Fibroblast of skin of right biceps (primary cell): ENCODE results near the gene WDR53.
A peak's percentile ranks its signal among the peaks of the same experiment; 100 is the strongest.
"Not testable (repeated sequence)": the region's sequence is repeated elsewhere in the genome, so short reads cannot be mapped to it uniquely, and the experiment has no call there.

Source experiments
- DNase-seq: peaks from one replicate; pipeline ENCODE4 v3.0.0-alpha.2; 2013

Gene WDR53

DNA sequence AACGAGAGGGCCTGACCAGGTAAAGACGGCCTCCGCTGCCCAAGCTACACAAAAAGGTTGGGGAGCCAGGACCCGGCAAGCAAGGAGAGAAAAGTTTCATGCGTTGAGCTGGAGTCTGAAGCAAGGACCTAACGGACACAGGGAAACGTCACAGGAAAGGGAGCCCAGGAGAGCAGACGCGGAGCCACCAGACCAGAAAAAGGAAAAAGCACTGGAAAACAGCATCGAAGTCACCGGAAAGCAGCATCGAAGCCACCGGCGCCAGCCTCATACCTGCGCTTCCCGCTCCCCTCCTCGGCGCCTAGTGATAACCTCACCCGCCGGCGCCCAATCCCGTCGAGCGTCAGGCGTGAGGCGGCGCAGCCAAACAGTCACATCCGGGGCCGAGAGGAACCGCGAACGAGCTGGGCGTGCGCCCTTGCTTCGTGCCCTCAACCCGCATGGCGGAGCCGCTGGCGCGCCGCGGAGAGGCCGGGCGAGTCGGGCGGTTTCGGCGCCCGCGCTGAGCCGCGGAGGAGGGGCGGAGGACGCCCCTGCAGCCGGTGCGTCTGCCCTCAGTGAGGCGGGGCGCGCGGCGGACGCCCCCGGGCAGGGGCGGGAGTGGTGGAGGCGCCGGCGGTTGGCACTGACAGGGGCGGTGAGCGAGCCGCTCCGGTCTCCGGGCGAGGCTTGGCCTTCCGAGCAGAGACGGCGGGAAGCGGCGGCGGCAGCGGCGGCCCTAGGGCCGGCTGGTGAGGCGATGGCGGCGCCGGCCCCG lies at the start of gene WDR53, which contains the start of gene FBXO45:
TSS of gene WDR53 (minus strand) at position 309 of the 757 bp plus-strand sequence. CDS start 7,079 bp downstream, outside the sequence.
TSS of gene FBXO45 (plus strand) at position 415 of the 757 bp plus-strand sequence. CDS start at position 740, 325 bp downstream.
- peak; percentile 95 for DNase-seq

DNA sequence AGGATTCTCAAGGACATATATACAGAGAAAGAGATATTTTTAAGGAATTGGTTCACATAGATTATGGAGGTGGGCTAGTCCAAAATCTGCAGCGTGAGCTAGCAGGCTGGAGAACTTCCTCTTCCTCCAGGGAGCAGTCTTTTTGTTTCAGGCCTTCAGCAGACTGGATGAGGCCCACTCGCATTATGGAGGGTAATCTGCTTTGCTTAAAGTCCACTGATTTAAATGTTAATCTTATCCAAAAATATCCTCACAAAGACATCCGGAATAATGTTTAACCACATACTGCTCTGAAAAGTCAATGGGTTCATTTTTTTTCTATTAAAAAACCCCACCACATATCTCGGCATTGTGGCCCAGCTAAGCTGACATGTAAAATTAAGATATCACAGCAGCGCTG lies 48.9 kb upstream of the WDR53 start:
- DNase-seq, result no peak

DNA sequence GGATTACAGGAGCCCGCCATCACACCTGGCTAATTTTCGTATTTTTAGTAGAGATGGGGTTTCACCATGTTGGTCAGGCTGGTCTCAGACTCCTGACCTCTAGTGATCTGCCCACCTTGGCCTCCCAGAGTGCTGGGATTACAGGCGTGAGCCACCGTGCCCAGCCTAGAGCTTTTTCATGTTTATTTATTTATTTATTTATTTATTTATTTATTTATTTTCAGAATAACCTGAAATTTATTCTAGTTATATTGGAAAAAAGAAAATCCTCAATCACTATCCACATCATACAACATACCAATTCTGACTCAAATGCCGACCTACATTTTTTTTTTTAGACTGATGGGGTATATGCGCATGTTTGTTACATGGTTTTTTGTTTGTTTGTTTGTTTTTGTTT lies 46.9 kb upstream of the WDR53 start:
- not testable (repeated sequence) for DNase-seq

DNA sequence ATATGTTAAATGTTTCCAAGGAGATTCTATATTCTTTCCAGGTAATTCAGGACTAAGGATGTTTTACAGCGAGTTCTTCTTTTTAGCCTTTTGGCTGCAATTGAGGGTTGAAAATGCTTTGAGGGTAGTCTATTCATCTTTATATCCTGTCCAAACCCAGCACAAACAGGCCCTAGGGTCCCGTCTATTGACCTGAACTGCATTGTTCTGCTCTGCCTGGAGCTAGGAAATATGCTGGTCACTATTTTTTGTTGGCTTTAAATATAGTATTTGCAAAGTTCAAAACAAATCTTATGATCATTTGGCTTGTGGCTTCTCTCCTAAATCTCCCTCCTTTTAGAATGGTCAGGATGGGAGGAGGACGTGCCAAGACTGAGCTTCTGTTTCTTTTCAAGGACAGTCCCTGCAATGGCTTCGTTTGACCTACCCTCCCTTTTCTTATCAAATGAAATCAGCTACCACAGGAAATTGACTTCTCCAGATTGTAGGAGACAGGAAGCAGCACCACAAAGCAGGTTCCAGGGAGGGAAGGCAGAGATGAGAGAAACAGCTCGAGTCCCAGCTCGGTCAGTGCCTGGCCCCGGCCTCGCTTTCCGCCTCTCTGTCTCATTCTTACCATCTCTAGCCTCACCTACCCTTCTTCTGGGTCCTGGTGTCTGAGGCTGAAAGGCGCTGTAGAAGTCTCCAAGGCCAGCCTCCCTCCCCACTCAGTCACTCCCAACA lies 43.6 kb upstream of the WDR53 start:
- no peak for DNase-seq

DNA sequence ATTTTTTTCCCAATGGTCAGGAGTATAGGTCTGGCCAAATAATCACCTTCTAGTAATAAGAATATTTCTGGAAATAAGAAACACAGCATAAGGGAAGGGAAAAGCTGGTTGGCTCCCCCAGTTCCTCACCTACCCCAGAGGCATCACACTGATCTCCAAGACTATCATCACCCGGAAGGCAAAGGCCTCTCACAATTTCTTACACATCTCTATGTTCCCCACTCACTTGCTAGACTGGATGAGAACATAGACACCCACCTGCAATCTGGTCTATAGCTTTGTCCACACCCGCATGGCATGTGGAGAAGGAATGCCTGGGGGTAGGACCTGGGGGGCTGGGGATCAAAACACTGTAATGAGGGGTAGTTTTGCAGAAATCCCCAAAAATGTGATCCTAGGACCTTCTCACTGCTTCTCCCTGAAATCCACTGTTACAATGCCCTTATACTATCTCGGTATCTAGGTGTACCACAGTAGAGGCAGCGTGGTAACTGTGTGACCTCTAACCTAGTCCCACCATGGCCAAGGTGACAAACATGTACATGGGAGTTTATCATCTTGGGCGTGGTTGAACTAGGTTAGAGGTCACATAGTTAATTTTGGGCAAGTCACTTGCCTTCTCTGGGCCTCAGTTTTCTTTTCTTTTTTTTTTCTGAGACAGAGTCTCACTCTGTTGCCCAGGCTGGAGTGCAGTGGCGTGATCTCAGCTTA lies 41.6 kb upstream of the WDR53 start:
- no peak for DNase-seq

DNA sequence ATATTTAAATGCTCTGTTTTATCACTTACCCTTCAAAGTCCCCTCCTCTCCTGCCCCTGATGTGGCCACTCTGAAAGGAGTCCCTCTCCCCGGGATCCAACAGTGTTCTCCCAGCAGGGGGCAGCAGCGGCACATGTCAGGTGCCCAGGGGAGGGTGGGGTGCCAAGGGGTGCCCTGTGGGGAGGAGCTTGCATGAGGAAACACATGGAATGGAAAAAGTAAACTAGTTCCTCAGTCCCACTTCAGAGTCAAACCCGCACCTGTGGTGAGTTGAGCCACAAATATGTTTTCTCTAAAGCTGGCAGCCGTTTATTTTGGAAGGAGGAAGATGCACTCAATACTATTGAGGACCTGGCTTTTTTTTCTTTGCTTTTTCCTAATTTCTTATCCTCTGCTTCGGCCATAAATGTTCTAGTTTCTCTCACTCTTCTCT lies 41.0 kb upstream of the WDR53 start:
- peak; percentile 69 for DNase-seq

DNA sequence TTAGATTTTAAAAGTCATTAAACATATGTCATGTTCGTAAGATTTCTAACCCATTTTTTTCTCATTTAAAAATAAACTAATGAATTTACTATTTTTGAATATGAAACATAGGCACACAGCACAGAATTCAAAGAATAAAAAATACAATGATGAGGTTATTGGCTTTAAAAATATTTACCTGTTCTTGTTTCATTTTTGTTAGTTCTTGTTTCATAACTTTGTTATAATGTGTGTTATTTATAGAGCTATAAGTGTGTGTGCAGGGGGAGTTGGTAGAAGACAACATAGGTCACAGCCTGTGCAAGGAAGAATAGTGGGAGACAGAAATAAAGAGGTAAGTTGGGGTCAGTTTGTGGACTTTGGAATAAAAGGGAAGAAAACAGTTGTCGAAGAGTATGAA lies 40.3 kb upstream of the WDR53 start:
- DNase-seq, result no peak

DNA sequence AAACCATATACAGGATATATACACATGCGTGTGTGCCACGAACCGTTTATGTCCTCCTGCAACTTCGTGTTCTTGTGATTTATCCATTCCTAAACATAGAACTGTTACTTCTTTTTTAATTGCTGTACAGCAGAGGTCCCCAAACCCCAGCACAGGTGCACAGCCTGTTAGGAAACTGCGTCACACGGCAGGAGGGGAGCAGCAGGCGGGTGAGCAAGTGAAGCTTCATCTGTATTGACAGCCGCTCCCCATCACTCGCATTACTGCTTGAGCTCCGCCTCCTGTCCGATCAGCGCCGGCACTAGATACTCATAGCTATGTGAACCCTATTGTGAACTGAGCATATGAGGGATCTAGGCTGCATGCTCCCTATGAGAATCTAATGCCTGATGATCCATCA lies 36.2 kb upstream of the WDR53 start:
- DNase-seq, result no peak

DNA sequence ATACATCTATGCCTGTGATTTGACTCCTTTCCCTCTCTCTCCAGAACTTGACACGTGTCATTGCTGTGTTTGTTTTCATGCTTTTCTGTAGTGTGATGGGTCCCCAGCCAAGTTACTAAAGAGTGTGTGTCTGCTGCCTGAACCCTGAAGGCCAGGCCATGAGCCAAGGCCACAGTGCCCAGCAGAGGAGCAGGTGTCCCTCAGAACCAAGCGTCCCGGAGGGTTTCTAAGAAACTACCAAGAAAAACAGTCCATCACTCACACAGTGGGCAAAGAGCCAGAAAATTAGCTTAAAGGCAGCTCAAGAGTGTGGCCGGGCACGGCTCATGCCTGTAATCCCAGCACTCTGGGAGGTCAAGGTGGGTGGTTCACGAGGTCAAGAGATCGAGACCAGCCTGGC lies 35.3 kb upstream of the WDR53 start:
- DNase-seq, result no peak

DNA sequence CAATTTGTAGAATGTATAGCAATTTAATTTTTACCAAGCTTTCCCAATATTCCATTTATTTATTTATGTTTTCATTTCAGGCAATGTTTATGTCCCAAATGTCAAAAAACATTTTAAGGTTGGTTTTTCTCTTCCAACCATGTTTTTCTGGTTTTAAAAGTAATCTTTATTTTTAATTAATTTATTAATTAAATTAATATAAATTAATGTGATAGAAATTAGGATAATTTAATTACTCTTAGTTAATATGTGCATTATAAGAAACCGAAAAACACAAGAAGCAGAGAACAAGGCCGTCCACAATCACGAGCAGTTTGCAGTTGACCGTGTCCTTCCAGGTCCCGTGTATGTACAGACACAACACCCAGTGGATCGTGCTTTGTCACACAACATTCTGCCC lies 34.3 kb upstream of the WDR53 start:
- DNase-seq, result no peak

DNA sequence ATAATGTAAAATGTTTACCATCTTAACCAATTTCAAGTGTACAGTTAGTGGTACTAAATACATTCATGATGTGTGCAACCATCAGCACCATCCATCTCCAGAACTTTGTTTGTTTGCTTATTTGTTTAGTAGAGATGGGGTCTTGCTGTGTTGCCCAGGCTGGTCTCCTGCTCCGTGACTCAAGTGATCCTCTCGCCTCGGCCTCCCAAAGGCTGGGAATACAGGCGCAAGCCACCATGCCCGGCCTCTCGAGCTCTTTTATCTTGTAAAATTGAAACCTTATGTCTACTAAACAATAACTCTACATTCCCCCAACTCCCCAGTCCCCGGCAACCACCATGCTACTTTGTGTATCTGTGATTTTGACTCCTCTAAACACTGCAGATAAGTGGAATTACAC lies 32.0 kb upstream of the WDR53 start:
- DNase-seq, result no peak

DNA sequence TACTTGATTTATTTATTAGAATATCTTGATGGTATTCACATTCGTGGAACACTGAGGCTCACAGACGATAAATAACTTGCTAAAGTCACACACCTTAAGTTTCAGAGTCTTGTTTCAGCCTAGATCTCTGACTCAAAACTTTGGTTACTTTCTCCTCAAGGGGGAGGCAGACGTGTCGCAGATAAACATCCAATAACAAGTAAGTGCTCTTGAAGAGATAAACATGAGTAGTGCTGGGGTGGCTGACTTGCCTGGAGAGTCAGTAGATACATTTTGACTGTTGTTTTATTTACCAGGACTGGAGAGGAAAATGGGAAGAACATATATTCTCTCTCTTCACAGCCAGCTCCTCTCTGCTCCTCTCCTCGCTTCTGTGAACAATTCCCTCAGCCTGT lies 31.4 kb upstream of the WDR53 start:
- no peak for DNase-seq

DNA sequence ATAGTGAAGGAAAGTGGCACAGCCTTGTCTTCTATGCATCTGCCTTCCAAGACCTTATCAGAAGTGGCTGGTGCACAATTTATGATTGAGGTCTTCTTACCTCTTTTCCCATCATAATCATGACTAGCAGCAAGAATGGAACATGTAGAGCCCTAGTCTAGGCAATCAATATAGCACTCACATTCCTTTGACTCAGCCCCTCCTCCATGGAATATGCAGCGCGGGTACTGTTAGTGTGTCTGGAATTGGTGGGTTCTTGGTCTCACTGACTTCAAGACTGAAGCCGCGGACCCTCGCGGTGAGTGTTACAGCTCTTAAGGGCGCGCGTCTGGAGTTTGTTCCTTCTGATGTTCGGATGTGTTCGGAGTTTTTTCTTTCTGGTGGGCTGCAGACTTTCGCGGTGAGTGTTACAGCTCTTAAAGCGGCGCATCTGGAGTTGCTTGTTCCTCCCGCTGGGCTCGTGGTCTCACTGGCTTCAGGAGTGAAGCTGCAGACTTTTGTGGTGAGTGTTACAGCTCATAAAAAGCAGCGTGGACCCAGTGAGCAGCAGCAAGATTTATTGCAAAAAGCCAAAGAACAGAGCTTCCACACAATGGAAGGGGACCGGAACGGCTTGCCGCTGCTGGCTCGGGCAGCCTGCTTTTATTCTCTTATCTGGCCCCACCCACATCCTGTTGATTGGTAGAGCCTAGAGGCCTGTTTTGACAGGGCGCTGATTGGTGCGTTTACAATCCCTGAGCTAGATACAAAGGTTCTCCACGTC lies 29.8 kb upstream of the WDR53 start:
- DNase-seq, result not testable (repeated sequence)

DNA sequence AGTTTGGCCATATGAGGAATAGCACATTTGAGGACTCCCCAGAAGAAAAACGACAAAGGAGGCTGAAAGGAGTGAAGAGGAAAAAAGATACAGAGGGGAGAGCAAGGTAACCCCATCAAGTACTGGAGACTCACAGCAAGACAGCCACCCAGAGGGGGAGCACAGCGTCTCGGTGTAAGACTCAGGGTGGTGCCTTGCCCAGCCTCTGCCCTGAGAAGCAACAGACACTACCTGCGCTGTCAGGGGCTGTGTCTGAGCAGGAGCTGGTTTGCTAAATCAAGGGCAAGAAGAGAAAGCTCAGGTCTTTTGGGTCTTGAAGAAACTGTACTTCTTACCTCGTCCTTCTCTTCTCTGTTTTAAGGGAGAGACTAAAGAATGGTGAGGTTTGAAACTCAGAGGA lies 28.0 kb upstream of the WDR53 start:
- no peak for DNase-seq

DNA sequence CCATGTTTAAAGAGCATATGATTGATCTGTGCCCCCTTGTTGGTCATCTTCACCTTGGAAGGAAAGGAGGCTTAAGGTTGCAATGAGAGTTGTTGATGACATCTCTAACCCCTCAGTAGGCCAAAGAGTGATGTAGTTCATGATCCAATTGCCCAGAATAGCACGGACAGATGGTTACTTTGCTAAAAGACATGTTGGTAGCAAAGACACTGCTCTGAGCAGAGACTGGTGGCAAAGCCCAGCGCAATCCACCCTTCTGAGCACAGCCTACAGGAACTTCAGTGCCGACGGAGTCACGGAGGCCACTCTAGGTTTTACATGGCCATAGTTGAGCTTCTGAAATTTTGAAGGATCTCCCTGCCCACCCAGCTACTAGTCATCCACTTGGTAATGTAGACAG lies 21.9 kb upstream of the WDR53 start:
- DNase-seq, result no peak

DNA sequence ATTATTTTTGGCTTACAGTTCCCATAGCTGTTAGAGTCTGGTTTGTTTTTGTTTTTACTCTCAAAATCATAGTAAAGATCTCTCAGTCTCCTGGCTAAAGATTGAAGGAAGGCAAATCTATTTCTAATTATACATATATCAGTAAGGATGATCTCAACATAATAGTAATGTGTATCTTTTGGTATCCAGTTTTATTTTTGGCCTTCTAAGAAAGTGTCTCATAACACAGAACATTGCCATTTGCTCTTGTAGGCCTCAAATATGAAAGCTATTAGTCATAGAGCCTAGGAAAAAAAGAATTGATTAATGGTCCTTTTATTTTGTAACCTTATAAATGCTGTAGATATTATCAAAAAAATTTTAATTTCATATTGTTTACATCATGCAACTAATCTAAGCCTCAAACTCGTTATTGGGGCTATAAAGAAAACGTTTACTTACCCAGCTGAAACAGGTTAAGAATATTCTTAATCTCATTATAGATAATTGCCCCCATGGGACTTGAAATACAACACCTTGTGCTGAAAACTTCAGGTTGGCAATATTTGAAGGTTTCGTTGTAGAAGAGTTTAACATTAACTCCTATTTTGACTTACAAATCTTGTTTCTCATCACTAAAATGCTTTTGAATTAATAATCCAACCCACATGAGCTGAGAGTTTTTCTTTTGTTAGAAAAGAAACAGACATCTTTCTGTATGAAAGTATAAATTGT lies 16.8 kb upstream of the WDR53 start:
- DNase-seq, result no peak

DNA sequence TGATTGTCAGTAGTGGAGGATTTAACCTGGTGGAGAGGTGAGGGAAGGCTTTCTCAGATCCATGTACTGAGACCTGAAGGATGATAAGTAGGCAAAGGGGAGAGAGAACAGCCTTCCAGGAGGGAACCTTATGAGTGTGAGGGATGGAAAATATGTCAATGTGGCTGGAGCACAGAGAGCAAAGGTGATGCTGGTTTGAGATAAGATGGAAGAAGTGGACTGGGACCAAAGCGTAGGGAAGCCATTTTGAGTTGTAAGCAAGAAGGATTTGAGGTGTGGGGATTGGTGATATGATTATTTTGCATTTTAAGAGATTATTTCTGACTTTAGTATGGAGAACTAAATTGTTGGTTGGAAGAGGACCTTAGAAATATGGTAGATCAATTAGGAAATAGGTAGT lies 4.0 kb upstream of the WDR53 start:
- DNase-seq, result no peak

DNA sequence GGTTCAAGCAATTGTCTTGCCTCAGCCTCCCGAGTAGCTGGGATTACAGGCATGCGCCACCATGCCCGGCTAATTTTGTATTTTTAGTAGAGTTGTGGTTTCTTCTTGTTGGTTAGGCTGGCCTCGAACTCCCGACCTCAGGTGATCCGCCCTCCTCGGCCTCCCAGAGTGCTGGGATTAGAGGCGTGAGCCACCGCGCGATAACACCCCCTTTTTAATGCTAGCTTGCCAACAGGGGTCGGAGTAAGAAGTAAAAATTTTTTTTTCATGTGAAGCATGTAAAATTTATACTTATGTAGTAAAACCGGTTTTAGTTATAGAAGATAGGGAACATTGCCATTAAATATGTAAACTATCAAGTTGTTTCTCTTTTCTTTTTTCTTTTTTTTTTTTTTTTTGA lies 2.0 kb upstream of the WDR53 start:
- DNase-seq, result not testable (repeated sequence)

DNA sequence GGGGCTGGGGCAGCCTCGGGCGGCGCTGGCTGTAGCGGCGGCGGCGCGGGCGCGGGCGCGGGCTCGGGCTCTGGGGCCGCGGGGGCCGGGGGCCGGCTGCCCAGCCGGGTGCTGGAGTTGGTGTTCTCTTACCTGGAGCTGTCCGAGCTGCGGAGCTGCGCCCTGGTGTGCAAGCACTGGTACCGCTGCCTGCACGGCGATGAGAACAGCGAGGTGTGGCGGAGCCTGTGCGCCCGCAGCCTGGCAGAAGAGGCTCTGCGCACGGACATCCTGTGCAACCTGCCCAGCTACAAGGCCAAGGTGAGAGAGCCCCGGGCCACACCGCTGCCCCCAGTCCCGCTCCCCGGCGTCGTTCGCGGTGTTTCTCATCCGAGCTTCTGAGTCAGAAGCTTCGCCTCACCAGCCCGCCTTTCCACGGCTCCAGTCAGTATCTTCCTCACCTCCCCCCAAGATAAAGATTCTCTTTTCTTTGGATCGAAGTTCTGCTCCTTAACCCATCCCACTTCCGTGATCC lies 706 bp upstream of the WDR53 start:
- peak; percentile 26 for DNase-seq

DNA sequence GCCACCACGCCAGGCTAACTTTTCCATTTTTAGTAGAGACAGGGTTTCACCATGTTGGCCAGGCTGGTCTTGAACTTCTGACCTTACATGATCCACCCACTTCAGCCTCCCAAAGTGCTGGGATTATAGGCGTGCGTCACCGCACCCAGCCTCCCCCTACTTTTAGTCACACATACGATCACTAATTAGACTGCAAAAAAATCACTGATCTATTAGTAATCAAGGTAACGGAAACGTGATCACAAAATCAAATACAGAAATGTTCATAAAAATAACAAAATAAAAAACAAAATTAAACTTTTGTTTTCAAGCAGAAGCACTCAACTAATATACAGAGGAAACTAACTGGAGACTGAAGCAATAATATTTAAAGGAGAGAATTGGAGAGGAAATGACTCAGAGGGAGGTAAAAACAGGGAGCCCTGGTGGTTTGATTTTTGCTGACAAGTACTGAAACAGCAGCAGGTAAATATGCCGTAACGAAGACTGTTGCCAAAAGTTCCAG lies 4.6 kb downstream of the WDR53 start:
- DNase-seq, result no peak

DNA sequence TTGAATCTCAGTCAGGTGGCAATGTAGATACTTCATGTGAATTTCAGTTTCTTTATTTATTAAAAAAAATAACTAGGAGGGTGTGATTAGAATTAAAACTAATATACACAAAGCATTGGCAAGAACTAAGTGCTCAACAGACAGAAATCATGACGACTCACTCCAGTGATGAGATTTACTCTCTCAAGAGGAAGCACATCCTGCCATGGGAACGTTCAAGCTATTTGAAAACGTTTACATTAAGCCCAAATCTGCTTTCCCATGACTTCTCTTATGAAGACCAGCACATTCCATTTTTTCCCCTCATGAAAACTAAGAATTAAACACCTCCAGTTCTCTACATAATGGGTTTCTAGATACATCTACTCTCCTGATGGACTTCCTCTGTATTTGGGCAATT lies 8.5 kb downstream of the WDR53 start:
- peak; percentile 38 for DNase-seq

DNA sequence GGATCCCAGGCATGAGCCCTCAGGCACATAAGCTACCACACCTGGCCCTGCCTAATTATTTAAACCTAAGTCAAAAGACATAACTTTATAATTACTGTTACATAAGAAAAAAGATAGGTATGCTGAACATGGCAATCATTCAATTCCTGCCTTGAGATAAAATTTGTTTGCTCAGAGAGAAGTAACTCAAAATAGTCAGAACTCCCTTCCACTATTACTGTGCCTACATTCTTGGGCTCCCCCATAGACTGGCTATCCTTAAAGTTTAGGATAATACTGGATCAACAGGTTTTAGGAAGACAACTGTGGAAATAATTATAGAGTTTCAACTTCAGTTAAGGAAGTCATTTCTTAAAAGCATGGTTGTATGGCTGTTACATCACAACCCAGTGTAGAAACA lies 9.9 kb downstream of the WDR53 start:
- no peak for DNase-seq
